GM12891 (cell line): ENCODE results near the gene NRP1.
"Not testable (repeated sequence)": the region's sequence is repeated elsewhere in the genome, so short reads cannot be mapped to it uniquely, and the experiment has no call there.

Source experiments
- DNase-seq: peaks from one replicate; pipeline ENCODE4 v3.0.0; 2011; ENCODE audit warnings: low spot score; ENCODE audit not compliant: insufficient read length
- FAIRE-seq: peaks from 2 replicates; lab custom pipeline; 2011; peaks lifted over from hg19 to GRCh38; lab: Jason Lieb, UNC
- PAX5 ChIP-seq: IDR thresholded peaks from 2 replicates; pipeline ENCODE4 v1.6.1; 2011; ENCODE audit warnings: low read length, moderate library complexity, mild to moderate bottlenecking; ENCODE audit not compliant: insufficient read depth, severe bottlenecking
- POLR2A ChIP-seq: IDR thresholded peaks from 2 replicates; pipeline ENCODE4 v1.6.1; 2011; ENCODE audit warnings: low read depth, low read length, control low read depth
- POLR2AphosphoS5 ChIP-seq: IDR thresholded peaks from 2 replicates; pipeline ENCODE4 v1.6.1; 2011; ENCODE audit warnings: low read depth, low read length, control low read depth
- POU2F2 ChIP-seq: IDR thresholded peaks from 2 replicates; pipeline ENCODE4 v1.6.1; 2011; ENCODE audit warnings: low read depth, mild to moderate bottlenecking, control low read depth, low read length, moderate library complexity
- SPI1 ChIP-seq: IDR thresholded peaks from 2 replicates; pipeline ENCODE4 v1.6.1; 2011; ENCODE audit warnings: low read depth, low read length, control low read depth
- TAF1 ChIP-seq: IDR thresholded peaks from 2 replicates; pipeline ENCODE4 v1.6.1; 2011; ENCODE audit warnings: low read depth, low read length, control low read depth

Gene NRP1

DNA sequence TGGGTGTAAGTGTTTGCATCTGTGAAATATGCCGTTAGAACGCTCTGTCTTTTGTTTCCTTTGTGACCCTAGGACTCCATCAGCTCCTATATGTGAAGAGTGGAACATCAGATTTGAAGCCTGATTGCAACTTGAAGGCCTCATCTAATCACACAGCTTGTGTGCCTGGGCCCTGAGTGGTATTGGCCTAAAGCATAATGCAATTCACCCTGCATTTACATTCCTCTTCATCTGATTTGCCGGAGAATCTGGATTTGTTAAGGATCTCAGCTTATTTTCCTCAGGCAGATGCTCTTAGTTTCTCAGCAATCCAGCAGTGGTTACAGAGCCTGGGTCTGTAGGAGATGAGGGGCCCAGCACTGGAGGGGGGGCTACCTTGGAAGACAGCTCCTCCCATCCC is 193.2 kb downstream of the NRP1 start:
- DNase-seq (no peak), FAIRE-seq (no peak)
- TF ChIP-seq TAF1 (no peak), POU2F2 (no peak)

DNA sequence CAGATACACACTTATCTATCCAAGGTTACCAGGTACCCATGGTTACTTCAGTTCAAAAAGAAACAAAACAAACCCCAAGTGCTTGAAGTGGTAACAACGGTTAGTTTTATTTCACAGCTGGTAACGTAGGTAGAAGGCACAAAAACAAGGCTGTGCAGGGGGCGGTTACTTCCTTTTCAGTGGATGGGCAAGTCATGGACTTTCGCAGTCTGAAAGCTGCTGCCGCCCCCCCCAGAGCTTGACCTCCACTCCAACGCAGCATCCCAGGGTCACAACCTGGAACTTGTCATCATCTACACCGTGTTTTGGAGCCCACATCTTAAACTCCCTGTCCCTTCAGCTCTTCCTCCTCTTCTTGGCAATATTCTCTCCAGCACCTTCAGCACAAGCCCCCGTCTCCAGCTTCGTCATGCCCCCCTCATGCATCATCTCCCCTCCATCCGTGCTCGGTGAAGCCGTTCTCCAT is 195.3 kb downstream of the NRP1 start:
- DNase-seq = no peak
- FAIRE-seq = no peak
- no peak for TF ChIP-seq POLR2A
- no peak for TF ChIP-seq POLR2AphosphoS5
- TF ChIP-seq PAX5 = no peak

DNA sequence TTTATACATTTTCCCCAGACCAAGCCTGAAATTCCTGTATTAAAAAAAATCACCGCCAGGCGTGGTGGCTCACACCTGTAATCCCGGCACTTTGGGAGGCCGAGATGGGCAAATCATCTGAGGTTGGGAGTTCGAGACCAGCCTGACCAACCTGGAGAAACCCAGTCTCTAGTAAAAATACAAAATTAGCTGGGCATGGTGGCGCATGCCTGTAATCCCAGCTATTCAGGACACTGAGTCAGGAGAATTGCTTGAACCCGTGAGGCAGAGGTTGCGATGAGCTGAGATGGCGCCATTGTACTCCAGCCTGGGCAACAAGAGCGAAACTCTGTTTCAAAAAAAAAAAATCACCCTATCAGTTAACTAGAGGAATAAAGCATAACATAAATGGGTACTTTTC is 195.8 kb downstream of the NRP1 start:
- not testable (repeated sequence) for FAIRE-seq, DNase-seq

GRCh38 chr10:33137356-33138005 is 197.0 kb downstream of the NRP1 start:
- FAIRE-seq (no peak), DNase-seq (no peak)
- TF ChIP-seq PAX5 (no peak), POLR2A (no peak), POLR2AphosphoS5 (no peak), TAF1 (no peak), SPI1 (no peak), POU2F2 (no peak)

DNA sequence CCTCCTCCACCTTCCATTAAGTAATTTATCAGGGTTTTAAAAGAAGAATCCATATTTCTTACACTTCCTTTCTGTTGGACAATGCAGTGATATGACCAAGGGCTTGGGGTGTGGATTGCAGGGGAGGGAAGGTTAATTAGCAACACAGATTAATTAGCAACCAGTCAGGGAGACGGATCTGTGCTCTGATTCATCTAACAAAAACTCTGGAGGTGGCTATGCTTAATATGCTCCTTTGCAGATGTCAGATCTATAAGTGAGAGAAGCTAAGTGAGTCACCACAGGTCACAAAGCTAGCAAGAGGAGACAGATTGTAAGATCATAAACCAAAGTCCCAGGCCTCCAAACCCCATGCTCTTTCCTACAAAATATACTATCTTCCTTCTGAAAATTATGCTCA is 197.7 kb downstream of the NRP1 start:
- no peak for DNase-seq
- TF ChIP-seq POU2F2 = no peak
- no peak for TF ChIP-seq SPI1
- no peak for TF ChIP-seq TAF1
- TF ChIP-seq POLR2A = no peak
- TF ChIP-seq POLR2AphosphoS5 = no peak
- TF ChIP-seq PAX5 = no peak
- FAIRE-seq = no peak

- FAIRE-seq = no peak
- no peak for TF ChIP-seq TAF1
- no peak for TF ChIP-seq PAX5
- TF ChIP-seq POU2F2 = no peak
- TF ChIP-seq POLR2A = no peak
- no peak for TF ChIP-seq POLR2AphosphoS5
- TF ChIP-seq SPI1 = no peak
- DNase-seq = no peak
These were observed 198.2 kb downstream of the NRP1 start for GRCh38 chr10:33136271-33136670.

GRCh38 chr10:33134011-33134751 is 200.3 kb downstream of the NRP1 start:
- FAIRE-seq = no peak
- DNase-seq = no peak
- TF ChIP-seq POU2F2 = no peak
- TF ChIP-seq POLR2A = no peak
- TF ChIP-seq PAX5 = no peak
- no peak for TF ChIP-seq SPI1
- TF ChIP-seq POLR2AphosphoS5 = no peak
- TF ChIP-seq TAF1 = no peak

- DNase-seq (no peak), FAIRE-seq (no peak)
- no peak for TF ChIP-seq POLR2AphosphoS5
- TF ChIP-seq POU2F2 = no peak
- TF ChIP-seq TAF1 = no peak
- no peak for TF ChIP-seq POLR2A
- no peak for TF ChIP-seq PAX5
These were observed 200.9 kb downstream of the NRP1 start for GRCh38 chr10:33133557-33133956.

DNA sequence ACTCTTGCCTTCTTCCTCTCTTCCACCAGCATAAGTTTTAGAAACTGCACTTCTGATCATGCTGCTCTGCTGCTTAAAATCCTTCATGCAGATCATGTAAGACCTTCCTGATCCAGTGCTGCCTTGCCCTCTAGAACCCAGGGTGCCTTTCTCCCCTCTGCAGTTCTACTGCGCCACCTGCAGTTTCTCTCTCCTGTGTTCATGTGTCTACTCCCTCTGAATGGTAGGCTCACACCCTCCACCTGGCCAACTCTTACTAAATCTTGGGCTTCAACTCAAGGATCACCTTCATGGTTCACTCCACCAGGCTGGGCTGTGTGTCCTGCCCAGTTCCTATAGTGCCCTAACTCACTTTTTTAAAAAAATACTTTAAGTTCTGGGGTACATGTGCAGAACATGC is 201.8 kb downstream of the NRP1 start:
- DNase-seq = no peak
- TF ChIP-seq POLR2A (no peak), POLR2AphosphoS5 (no peak), POU2F2 (no peak), TAF1 (no peak), SPI1 (no peak), PAX5 (no peak)
- FAIRE-seq = no peak

DNA sequence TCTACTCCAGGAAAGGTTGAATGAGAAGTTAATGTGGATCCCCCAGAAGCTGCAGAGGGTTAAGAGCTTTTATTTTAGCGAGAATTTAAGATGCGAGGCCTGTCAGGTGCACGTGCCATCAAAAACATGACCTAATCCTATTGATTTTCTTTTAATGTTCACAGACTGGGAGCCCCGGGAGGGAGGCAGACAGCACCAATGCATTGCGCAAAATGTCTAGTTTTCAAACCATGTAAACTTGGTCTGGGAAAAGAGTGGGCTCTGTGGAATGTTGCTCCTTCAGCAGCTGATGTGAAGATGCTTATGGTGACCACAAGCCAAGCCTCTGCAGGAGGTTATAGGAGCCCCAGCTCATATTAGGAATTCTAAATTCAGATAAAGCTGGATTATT is 204.5 kb downstream of the NRP1 start:
- DNase-seq (no peak), FAIRE-seq (no peak)
- no peak for TF ChIP-seq SPI1
- no peak for TF ChIP-seq POLR2AphosphoS5
- TF ChIP-seq POLR2A = no peak
- no peak for TF ChIP-seq POU2F2
- TF ChIP-seq TAF1 = no peak
- no peak for TF ChIP-seq PAX5
